ENCODE measurements around the gene MYOM3. TPM values are rescaled to one million over a fixed set of nuclear protein-coding genes. Genes with fewer than 3 reads are reported as not detected.

MYOM3 gene
- total and polyA plus RNA-seq, 2 of the 4 experiments (the other 2 are of a cell fraction): 0.03 TPM; not detected in 1

DNA sequence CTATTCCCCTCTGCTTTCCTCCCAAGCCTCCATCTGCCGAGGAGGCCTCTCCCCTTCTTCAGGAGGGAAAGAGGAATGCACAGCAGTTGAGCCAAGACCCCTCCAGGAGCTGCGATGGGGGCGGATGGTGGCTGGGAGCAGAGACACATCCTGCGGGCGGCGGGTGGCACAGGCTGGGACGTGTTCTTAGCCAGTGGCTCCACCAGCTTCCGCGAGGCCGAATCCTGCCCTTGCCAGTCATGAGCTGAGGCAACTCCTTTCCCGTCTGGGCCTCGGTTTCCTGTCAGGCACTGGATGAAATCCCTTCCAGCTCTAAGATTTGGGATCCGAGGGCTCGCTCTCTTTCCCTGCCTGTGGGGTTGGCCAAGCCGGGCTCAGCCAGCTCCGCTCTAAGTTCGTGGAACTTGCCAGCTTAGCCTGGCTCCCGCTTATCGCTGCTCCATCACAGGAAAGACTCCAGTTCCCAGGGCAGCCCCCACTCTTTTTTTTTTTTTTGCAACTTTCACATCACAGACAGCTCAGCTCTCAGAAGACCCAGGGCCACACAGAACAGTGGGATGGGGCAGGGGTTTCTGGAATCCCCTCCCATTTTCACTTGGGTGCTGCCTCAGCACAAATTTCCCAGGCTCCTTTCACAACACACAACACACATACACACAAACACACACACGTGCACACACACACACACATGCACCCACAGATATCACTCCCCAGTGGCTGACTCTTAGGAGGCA, 506 bp downstream of the MYOM3 start:
- H2BK15ac ChIP-seq (ENCODE audit: low read depth, low read length): no peak overlapping the region
- H3K4ac ChIP-seq (ENCODE audit: low read depth, low read length): no peak overlapping the region
- ATAC-seq (ENCODE audit: low read depth): no peak
- H2AK9ac ChIP-seq (replicated peaks; ENCODE audit: low read depth, low read length, poor library complexity): no peak overlapping the region
- intact Hi-C loops (cut with micrococcal nuclease): no loop called here
- H3K56ac ChIP-seq (ENCODE audit: extremely low read depth, insufficient read depth, low read length): no peak overlapping the region
- H3K23ac ChIP-seq (ENCODE audit: low read depth, low read length): no peak overlapping the region
- H4K91ac ChIP-seq (ENCODE audit: insufficient read depth, low read depth, low read length): no peak overlapping the region
- H4K5ac ChIP-seq (ENCODE audit: low read depth, low read length): no peak overlapping the region
- POLR2A ChIA-PET (ENCODE audit: unreplicated experiment): no interaction called here
- H3K4me3 ChIP-seq (ENCODE audit: insufficient read depth, low read depth, low read length): no peak overlapping the region
- H4K8ac ChIP-seq (ENCODE audit: low read depth in 2 of 2, low read length in 2 of 2): no peak overlapping the region
- no peak overlapping the region for H2BK5ac ChIP-seq (ENCODE audit: low read depth, low read length, poor library complexity, severe bottlenecking)
- no peak overlapping the region for H2AFZ ChIP-seq (replicated peaks; ENCODE audit: low read length, poor library complexity)
- H3K4me2 ChIP-seq (ENCODE audit: low read depth, low read length): no peak overlapping the region
- no peaks in the 10 kb centered on the region for H3K9me1 ChIP-seq (ENCODE audit: insufficient read depth, low read length)
- in situ Hi-C loops (cut with MboI; ENCODE audit: low sequenced_read_pairs): no loop called here
- H4K20me1 ChIP-seq (ENCODE audit: insufficient read depth, low read length): no peaks in the 10 kb centered on the region
- BruUV-seq (replicated peaks): no TSS peak
- no peak overlapping the region for H2BK120ac ChIP-seq (ENCODE audit: low read depth, low read length)
- H3K27ac ChIP-seq (ENCODE audit: insufficient read depth, low read length): no peak overlapping the region
- H3K14ac ChIP-seq (replicated peaks; ENCODE audit: low read depth, low read length): no peak overlapping the region
- H3K4me1 ChIP-seq (ENCODE audit: control insufficient read depth, insufficient read depth, low read length): peaks cover 3% of the 10 kb centered on the region; the same call in 1 of the 2 replicates
- CTCF ChIA-PET: interaction anchor here (0.5 kb wide), 1 partner anchor 366 kb away, joined by 3 read pairs; no protein-coding TSS in a partner anchor
- peaks cover 39% of the 10 kb centered on the region for H3K27me3 ChIP-seq (ENCODE audit: control insufficient read depth, insufficient read depth, low read length)
- WGBS, 2 experiments (ENCODE audit: extremely low coverage in 2 of 2, insufficient read length in 1 of 2): 87% methylated on average over 9 of the region's 20 CpGs; no CpG with 5 or more reads in 1 of the 2 experiments
- H3K18ac ChIP-seq (ENCODE audit: low read depth, low read length): no peak overlapping the region
- H3K79me1 ChIP-seq (ENCODE audit: low read depth in 1 of 2, low read length in 2 of 2): no peaks in the 10 kb centered on the region
- H3K36me3 ChIP-seq (ENCODE audit: control insufficient read depth, insufficient read depth, low read length): no peaks in the 10 kb centered on the region
- no peak overlapping the region for H3K9ac ChIP-seq (ENCODE audit: low read depth, low read length)
- no peak for TF ChIP-seq RAD21 (IDR thresholded peaks at IDR 0.05; ENCODE audit: low read length)
- 0 out of 2 replicates have a peak, but pooled peaks have one; percentile 12 for TF ChIP-seq MAFK (IDR thresholded peaks at IDR 0.05; ENCODE audit: low read depth, low read length)
- H2AK5ac ChIP-seq (ENCODE audit: low read depth, low read length): no peak overlapping the region
- H2BK20ac ChIP-seq (ENCODE audit: low read depth, low read length): no peak overlapping the region
- no peak for DNase-seq
- dilution Hi-C loops (cut with HindIII; ENCODE audit: low sequenced_read_pairs, unreplicated experiment): no loop called here
- no peaks in the 10 kb centered on the region for H3K9me3 ChIP-seq (ENCODE audit: control insufficient read depth, insufficient read depth, low read length)
